HG02981 (cell line): ENCODE measurements around the gene HS3ST2.
"Not testable (repeated sequence)": the region's sequence is repeated elsewhere in the genome, so short reads cannot be mapped to it uniquely, and the experiment has no call there.

Source experiments
- ATAC-seq: cut with Tn5 transposase; IDR thresholded peaks from one replicate; pipeline ENCODE4 v1.9.1; 2021; ENCODE audit warnings: mild to moderate bottlenecking, moderate library complexity; ENCODE audit not compliant: unreplicated experiment

Gene HS3ST2

GRCh38 chr16:22929461-22929860 is 115.5 kb downstream of the HS3ST2 start:
- ATAC-seq: no peak

DNA sequence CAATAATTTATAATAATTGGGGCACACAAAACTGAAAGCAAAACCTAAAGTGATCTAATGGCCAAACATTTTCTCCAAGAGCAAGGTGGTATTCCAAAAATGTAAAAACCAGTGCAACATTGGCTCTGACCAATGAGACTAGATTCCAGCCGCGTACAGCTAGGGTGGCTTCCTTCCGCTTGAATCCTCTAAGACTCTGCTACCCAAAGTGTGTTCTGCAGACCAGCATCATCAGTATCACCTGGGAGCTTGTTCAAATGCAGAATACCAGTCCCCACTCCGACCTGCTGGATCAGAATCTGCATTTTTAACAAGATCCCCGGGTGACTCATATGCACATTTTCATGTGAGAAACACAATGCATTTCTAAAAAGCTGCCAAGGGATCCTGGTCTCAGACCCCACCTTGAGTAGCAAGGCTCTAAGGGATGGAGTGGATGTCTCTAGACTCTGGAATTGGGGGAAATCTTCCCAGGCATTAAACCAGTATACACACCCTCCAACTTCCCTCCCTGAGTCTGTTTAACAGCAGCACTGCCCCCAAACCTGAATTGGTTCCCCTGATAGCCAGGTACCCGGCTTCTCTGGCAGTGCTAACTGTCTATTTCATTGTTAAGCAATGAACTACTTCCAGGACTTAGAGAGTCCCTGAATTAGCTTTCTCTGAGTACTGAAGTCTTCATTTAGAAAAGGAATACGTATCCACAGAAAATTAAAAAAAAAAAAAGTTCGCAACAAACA is 118.2 kb downstream of the HS3ST2 start:
- ATAC-seq: no peak

DNA sequence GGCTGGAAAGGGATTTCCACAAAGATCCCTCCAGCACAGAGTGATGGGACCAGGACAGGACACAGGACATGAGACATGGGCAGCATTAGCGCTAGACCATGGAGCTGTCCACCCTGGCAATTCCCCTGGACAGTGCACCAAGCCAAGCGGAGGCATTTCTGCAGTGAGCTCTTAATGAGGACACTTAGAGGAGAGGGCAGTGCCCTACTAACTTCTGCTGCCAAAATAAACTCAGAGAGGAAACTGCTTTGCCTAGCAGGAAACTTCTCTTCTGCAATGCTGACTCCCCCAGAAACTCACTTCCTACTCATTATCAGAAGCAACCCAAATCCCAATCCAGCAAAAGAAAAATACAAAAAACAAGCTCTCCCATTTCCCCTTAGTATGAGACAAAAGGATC is 119.2 kb downstream of the HS3ST2 start:
- no peak for ATAC-seq

DNA sequence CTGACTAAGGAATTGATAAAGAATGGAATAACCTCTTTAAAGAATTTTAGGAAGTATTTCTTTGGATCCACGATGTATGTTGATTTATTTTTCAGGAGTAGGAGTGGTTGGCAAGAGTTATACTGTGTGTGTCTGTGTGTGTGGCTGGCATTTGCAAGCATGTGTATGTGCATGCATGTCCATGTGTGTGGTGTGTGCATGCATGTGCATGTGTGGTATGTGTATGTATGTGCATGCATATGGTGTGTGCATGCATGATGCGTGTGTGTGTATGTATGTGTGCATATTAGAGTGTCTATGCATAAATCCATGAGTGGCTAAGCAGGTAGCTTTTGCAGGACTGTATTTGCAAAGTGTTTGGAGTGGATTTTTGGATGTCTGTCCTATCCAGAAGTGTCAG is 120.8 kb downstream of the HS3ST2 start:
- no peak for ATAC-seq

GRCh38 chr16:22937169-22937568 is 123.2 kb downstream of the HS3ST2 start:
- ATAC-seq: no peak

GRCh38 chr16:22938647-22939046 is 124.7 kb downstream of the HS3ST2 start:
- no peak for ATAC-seq

DNA sequence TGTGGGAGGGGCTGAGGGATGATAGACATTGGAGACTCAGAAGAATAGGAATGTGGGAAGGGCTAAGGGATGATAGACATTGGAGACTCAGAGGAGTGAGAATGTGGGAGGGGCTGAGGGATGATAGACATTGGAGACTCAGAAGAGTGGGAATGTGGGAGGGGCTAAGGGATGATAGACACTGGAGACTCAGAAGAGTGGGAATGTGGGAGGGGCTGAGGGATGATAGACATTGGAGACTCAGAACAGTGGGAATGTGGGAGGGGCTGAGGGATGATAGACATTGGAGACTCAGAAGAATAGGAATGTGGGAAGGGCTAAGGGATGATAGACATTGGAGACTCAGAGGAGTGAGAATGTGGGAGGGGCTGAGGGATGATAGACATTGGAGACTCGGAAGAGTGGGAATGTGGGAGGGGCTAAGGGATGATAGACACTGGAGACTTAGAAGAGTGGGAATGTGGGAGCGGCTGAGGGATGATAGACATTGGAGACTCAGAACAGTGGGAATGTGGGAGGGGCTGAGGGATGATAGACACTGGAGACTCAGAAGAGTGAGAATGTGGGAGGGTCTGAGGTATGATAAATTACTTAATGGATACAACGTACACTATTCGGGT is 125.9 kb downstream of the HS3ST2 start:
- not testable (repeated sequence) for ATAC-seq

- no peak for ATAC-seq
These were observed 128.1 kb downstream of the HS3ST2 start for GRCh38 chr16:22941970-22942501.

DNA sequence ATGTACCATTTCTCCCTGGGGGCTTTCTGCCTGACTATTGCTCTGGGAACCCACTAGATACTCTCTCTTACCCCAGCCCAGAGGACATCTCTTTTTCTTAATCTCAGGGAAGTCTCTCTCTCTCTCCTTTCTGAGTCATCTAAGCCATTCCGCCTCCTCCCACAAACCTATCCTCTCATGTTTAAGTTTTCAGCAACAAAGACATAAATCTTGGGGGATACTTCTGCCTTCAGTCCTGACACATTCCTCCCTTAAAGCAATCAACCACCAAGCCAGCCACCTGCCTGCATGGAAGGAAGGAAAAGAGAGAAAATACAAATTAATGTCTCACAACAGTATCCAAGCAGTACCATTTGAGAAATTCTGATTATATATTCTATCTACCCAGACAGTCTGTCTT is 128.8 kb downstream of the HS3ST2 start:
- no peak for ATAC-seq

GRCh38 chr16:22945361-22945760 is 131.4 kb downstream of the HS3ST2 start:
- ATAC-seq: no peak

GRCh38 chr16:22946433-22946832 is 132.5 kb downstream of the HS3ST2 start:
- ATAC-seq: no peak

DNA sequence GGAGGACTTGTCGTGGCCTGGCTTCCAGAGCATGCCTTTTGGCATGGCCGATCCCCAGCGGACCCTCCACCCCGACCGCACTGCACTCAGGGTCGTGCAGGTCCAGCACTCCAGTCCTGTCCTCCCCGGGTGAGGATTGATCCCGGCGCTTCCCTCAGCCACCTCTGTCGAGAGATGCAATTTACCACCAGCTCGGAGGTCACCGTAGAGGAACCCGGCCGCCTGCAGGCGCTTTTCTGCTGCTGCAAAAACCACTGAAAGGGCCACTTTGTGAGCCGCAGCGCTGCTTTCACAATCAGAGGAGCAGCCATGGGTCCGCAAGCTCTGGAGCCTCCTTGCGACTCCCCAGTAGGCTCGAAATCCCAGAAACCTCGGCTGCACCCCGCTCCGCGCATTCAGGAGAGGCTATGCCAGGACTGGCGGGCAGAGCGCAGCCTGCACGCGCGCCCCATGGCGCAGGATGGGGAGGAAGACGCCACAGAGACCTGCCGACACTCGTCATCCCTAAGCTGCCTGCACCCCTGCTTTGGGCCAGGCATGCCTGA is 134.2 kb downstream of the HS3ST2 start:
- no peak for ATAC-seq

DNA sequence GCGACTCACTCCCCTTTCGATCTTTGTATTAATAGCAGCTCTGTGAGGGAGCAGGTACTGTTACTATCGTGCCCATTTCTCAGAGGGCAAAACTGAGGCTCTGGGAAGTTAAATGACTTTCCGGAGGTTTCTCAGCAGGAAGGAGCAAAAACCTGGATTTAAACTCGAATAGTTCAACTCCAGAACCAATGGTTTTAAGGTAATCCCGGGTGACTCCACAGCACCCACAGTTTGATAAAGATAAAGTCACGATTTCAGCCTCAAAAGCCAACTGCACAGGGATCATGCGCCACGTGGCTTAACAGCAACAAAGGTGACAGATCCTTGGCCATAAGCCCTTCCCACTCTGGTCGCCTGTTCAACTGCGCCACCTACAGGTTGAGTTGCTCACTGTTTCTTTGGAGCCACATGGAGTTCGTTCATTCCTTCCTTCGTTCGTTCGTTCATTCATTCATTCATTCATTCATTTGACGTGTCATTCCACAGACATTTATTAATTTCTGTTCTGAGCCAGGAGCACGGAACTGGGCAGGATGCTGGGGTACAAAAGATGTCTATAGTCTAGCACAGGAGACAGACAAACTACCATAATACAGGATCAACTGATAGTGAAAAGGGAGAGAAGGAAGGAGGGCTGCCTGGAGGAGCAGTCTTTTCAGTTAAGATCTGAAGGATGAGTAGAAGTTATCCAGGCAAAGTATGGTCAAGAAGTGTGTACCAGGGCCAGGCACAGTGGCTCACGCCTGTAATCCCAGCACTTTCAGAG is 134.8 kb downstream of the HS3ST2 start:
- no peak for ATAC-seq

DNA sequence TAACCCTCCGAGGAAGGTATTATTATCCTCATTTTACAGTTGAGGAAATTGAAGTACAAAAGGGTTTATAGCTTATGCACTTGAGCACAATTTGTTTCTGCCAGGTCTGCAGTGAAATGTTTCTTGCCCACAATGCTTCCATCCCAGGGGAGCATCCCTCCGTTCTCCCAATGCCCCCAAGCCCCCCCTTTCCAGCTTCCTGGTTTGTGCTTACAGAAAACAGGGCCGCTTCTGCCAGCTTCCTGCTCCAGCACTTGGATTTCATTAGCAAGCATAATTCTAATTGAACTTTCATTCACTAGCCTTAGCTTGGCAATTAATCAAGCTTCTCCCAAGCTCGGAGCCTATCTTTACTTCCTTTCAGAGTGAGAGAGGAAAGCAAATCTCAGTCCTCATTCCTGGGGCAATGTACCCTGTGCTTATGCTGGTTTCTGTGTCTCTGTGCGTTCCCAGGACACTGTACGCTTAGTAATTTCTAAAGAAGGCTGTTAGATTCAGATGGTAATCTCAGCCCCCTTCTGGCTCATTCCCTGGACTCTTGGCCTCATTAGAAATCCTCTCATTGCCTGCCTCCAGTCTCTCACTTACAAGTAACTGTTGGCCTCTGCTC is 141.6 kb downstream of the HS3ST2 start:
- no peak for ATAC-seq

DNA sequence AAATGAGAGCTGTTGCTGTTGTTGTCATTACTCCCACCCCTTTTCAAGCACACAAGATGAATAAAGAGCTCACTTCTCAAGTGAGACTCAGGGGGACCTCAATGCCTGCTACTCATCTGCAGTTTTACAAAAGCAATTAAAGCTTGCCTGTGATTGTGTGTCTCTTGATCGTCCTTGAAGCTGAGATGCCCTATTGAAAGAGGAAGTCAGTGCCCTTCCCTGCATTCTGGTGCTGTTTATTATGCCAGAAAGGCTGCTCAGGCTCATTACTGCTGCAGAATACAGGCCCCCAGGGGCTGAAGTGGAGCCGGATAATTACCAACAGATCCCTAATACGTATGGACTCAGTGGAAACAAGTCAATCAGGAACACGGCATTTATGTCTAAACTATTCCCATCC is 147.2 kb downstream of the HS3ST2 start:
- no peak for ATAC-seq

DNA sequence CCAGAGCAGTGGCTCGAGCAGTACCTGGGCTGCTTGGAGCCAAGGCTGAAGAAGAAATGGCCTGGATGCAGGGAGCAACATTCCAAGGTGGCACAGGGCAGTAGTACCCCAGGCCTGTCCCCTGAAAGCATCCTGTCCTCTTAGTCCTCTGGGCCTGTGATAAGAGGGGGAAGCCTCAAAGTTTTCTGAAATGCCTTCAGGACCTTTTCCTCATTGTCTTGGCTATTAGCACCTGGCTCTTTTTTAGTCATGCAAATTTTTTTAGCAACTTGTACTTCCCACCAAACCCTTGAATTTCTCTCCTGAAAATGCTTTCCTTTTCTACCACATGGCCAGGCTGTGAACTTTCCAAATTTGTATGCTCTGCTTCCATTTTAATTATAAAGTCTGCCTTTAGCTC is 148.9 kb downstream of the HS3ST2 start:
- ATAC-seq: no peak
